Keratinocyte (primary cell): ENCODE results near the gene OR2H2. TPM values are rescaled to one million over a fixed set of nuclear protein-coding genes. Genes with fewer than 3 reads are reported as not detected.

ENCODE experiments used
- DNase-seq: peaks from one replicate; pipeline ENCODE4 v3.0.0-alpha.2; 2011; ENCODE audit warnings: low read depth, missing footprints, low spot score
- FAIRE-seq: peaks from 2 replicates; lab custom pipeline; 2011; peaks lifted over from hg19 to GRCh38; lab: Jason Lieb, UNC
- H2AFZ ChIP-seq: 2 replicates; pipeline ENCODE4 v1.6.0; 2012; ENCODE audit warnings: low read length, control low read depth, inconsistent platforms; ENCODE audit not compliant: control insufficient read depth
- H3K27ac ChIP-seq: 2 replicates; pipeline ENCODE4 v1.5.1; 2011; ENCODE audit warnings: low read length; ENCODE audit not compliant: control insufficient read depth, insufficient read depth
- H3K27me3 ChIP-seq: 3 replicates; pipeline ENCODE4 v1.6.0; 2011; ENCODE audit warnings: low read length; ENCODE audit not compliant: control insufficient read depth, insufficient read depth; ENCODE audit errors: extremely low read depth
- H3K36me3 ChIP-seq, 2 experiments: 2 replicates in 1 of 2; 3 replicates in 1 of 2; pipeline ENCODE4 v1.5.1; 2011; ENCODE audit warnings: low read length in 2 of 2, mild to moderate bottlenecking in 1 of 2; ENCODE audit not compliant: control insufficient read depth in 2 of 2, insufficient read depth in 2 of 2; ENCODE audit errors: extremely low read depth in 1 of 2
- H3K4me1 ChIP-seq: 3 replicates; pipeline ENCODE4 v1.5.1; 2011; ENCODE audit warnings: low read length; ENCODE audit not compliant: control insufficient read depth, insufficient read depth; ENCODE audit errors: extremely low read depth
- H3K4me2 ChIP-seq: 3 replicates; pipeline ENCODE4 v1.6.0; 2011; ENCODE audit warnings: low read depth, low read length; ENCODE audit not compliant: control insufficient read depth, insufficient read depth; ENCODE audit errors: extremely low read depth
- H3K4me3 ChIP-seq, 3 experiments: fragments of 200-600 bp in 1 of 3; sonication (generic) in 1 of 3; 2 replicates in 2 of 3; 3 replicates in 1 of 3; pipeline ENCODE4 v1.5.1; 2011 to 2016; ENCODE audit warnings: low read length in 3 of 3, mild to moderate bottlenecking in 3 of 3, control low read depth in 2 of 3, inconsistent platforms in 1 of 3, low read depth in 1 of 3, mixed read lengths in 1 of 3, mixed run types in 1 of 3, moderate library complexity in 1 of 3; ENCODE audit not compliant: control insufficient read depth in 2 of 3, insufficient read depth in 2 of 3; ENCODE audit errors: extremely low read depth in 1 of 3
- H3K79me2 ChIP-seq: 2 replicates; pipeline ENCODE4 v1.6.0; 2012; ENCODE audit warnings: low read length; ENCODE audit not compliant: control insufficient read depth, insufficient read depth
- H3K9ac ChIP-seq: 3 replicates; pipeline ENCODE4 v1.6.0; 2011; ENCODE audit warnings: low read length; ENCODE audit not compliant: control insufficient read depth, insufficient read depth; ENCODE audit errors: extremely low read depth
- H3K9me1 ChIP-seq: 3 replicates; pipeline ENCODE4 v1.6.0; 2011; ENCODE audit warnings: low read length; ENCODE audit not compliant: control insufficient read depth, insufficient read depth; ENCODE audit errors: extremely low read depth
- H3K9me3 ChIP-seq: 2 replicates; pipeline ENCODE4 v1.5.1; 2012; ENCODE audit warnings: low read depth, low read length; ENCODE audit not compliant: control insufficient read depth
- H4K20me1 ChIP-seq: 3 replicates; pipeline ENCODE4 v1.6.0; 2011; ENCODE audit warnings: low read length; ENCODE audit not compliant: control insufficient read depth, insufficient read depth; ENCODE audit errors: extremely low read depth
- CTCF ChIP-seq, 3 experiments: IDR thresholded peaks in 1 of 3; conservative IDR thresholded peaks in 1 of 3; optimal IDR thresholded peaks in 1 of 3; 2 replicates in 2 of 3; 3 replicates in 1 of 3; pipeline versions ENCODE3 to v1.5.1; 2011; ENCODE audit warnings: low read length in 3 of 3, mild to moderate bottlenecking in 3 of 3, moderate library complexity in 2 of 3, control low read depth in 1 of 3, inconsistent platforms in 1 of 3; ENCODE audit not compliant: insufficient read depth in 2 of 3; ENCODE audit errors: extremely low read depth in 1 of 3
- EZH2 ChIP-seq: IDR thresholded peaks from one replicate; pipeline ENCODE4 v1.6.1; 2012; ENCODE audit warnings: inconsistent platforms, mild to moderate bottlenecking, low read length, moderate library complexity
- dilution Hi-C: fragments of 300-500 bp; cut with MboI; formaldehyde crosslinking; loops from one replicate; pipeline ENCODE4 v1.7.0; 2020; ENCODE audit warnings: low sequenced_read_pairs; ENCODE audit not compliant: extremely low pct_ligation_motif_present
- polyA minus RNA-seq, 3 experiments: library from RNA; depleted of rRNA, polyadenylated mRNA; stranded (reverse); fragments of >200 nt; gene quantifications; 1 replicate in 1 of 3; 2 replicates in 1 of 3; 3 replicates in 1 of 3; pipeline ENCODE4 v1.2.3, GENCODE V29; 2011
- polyA plus RNA-seq, 5 experiments: library from polyadenylated mRNA; depleted of rRNA in 3 of 5; stranded (reverse) in 3 of 5; stranded (forward) in 1 of 5; unstranded in 1 of 5; fragments of >200 nt; gene quantifications; 1 replicate in 1 of 5; 2 replicates in 3 of 5; 3 replicates in 1 of 5; pipeline versions ENCODE4 v1.2.1 to v1.2.3, GENCODE V29; 2011 to 2012; ENCODE audit warnings: missing spikeins in 2 of 5, low read depth in 1 of 5, low replicate concordance in 1 of 5

OR2H2 gene
- not detected in 3 replicates for polyA plus RNA-seq
- not detected for polyA plus RNA-seq (2011; ENCODE audit: low read depth)
- polyA plus RNA-seq (2011; cell fraction: cytosol; rRNA removed), result not detected in 2 replicates
- polyA plus RNA-seq (2011; cell fraction: nucleus; rRNA removed), result not detected in 2 replicates
- 0.25 TPM in 1 of 2 replicates, not detected in the other for polyA plus RNA-seq (2012; ENCODE audit: low replicate concordance)
- polyA minus RNA-seq, result not detected in 3 replicates
- not detected for polyA minus RNA-seq (2011; cell fraction: cytosol; rRNA and poly(A)+ RNA removed)
- polyA minus RNA-seq (2011; cell fraction: nucleus; rRNA and poly(A)+ RNA removed), result not detected in 2 replicates

- no peak for TF ChIP-seq EZH2
- no peak for TF ChIP-seq CTCF (optimal IDR thresholded peaks at IDR 0.05 in 1 of 3, IDR thresholded peaks at IDR 0.05 in 1 of 3, conservative IDR thresholded peaks at IDR 0.05 in 1 of 3; ENCODE audit: extremely low read depth in 1 of 3, insufficient read depth in 2 of 3, low read length in 3 of 3)
- Histone ChIP-seq H3K4me3 (no peak within 1 kb of the TSS), H3K4me2 (no peak within 1 kb of the TSS), H3K9me3 (no peaks in the 10 kb centered on the region), H2AFZ (no peak within 1 kb of the TSS), H3K4me1 (no peaks in the 10 kb centered on the region), H3K27me3 (no peaks in the 10 kb centered on the region), H3K27ac (no peak within 1 kb of the TSS), H3K9me1 (no peaks in the 10 kb centered on the region), H3K9ac (no peak within 1 kb of the TSS), H3K79me2 (no peaks in the 10 kb centered on the region), H3K36me3 (no peaks in the 10 kb centered on the region), H4K20me1 (no peaks in the 10 kb centered on the region)
- dilution Hi-C loops, result no loop called here
- FAIRE-seq (no peak), DNase-seq (no peak)
Observed at GRCh38 chr6:29584821-29585220, at the start of gene OR2H2. Gene OR2H2, plus strand, starts transcription at chr6:29585121. Its CDS starts 2,824 bp downstream, at chr6:29587945.

GRCh38 chr6:29537714-29538403, 47.1 kb upstream of the OR2H2 start:
- Histone ChIP-seq H3K9me3 (no peaks in the 10 kb centered on the region), H3K9ac (no peak overlapping the region), H3K4me1 (no peaks in the 10 kb centered on the region), H3K36me3 (no peaks in the 10 kb centered on the region), H3K27ac (no peak overlapping the region), H3K4me3 (no peak overlapping the region), H2AFZ (no peak overlapping the region), H3K79me2 (no peaks in the 10 kb centered on the region), H3K27me3 (peaks cover 6% of the 10 kb centered on the region), H3K9me1 (no peaks in the 10 kb centered on the region), H3K4me2 (no peak overlapping the region), H4K20me1 (no peaks in the 10 kb centered on the region)
- DNase-seq (no peak), FAIRE-seq (no peak)
- dilution Hi-C loops, result no loop called here
- TF ChIP-seq CTCF (optimal IDR thresholded peaks at IDR 0.05 in 1 of 3, IDR thresholded peaks at IDR 0.05 in 1 of 3, conservative IDR thresholded peaks at IDR 0.05 in 1 of 3; ENCODE audit: extremely low read depth in 1 of 3, insufficient read depth in 2 of 3, low read length in 3 of 3), result no peak
- no peak for TF ChIP-seq EZH2
